HL-60 (cell line): ENCODE results near the gene RPL26.

ENCODE experiments used
- CTCF ChIP-seq: IDR thresholded peaks from one replicate; pipeline ENCODE4 v1.5.1; 2011; ENCODE audit warnings: low read length, control low read depth, inconsistent platforms; ENCODE audit not compliant: insufficient read depth
- TF ChIP-seq, protein P1 (sequence below): IDR thresholded peaks from 2 replicates; pipeline ENCODE4 v1.6.1; 2012; ENCODE audit warnings: low read depth; ENCODE audit not compliant: insufficient replicate concordance

DNA sequence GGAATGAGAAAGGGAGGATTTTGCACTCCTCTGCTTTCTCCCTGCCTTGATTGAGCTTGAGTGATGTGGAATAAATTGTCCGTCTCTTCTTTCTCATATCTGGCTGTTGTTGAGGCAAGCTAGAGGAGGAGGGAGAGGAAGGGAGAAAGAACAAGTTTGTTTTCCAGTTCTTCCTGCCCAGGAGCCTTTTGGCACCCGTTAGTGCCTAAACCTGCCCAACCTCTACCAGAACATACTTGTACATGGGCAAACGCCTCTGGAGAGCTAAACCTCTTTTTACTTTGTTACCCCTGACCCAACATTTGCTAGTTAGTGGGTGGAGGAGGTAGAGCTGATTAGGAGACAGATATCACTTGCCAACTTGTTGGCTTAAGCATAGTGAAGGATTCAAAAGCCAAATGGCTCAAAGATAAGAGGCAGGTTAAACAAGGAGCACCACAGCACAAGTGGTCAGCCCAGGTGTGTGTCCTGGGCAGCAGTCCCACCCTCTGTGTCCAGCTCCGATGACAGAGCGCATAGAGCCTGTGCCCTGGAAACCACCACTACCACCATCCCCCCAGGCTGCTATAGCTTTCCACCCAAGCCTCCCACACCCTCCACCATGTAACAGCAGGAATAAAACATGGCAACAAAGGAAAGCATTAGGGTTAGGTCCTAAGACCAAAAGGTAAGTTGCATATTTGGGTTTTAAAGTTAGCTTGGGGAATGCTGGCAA lies 36.9 kb downstream of the RPL26 start:
- TF ChIP-seq CTCF: no peak
- TF ChIP-seq, protein P1, sequence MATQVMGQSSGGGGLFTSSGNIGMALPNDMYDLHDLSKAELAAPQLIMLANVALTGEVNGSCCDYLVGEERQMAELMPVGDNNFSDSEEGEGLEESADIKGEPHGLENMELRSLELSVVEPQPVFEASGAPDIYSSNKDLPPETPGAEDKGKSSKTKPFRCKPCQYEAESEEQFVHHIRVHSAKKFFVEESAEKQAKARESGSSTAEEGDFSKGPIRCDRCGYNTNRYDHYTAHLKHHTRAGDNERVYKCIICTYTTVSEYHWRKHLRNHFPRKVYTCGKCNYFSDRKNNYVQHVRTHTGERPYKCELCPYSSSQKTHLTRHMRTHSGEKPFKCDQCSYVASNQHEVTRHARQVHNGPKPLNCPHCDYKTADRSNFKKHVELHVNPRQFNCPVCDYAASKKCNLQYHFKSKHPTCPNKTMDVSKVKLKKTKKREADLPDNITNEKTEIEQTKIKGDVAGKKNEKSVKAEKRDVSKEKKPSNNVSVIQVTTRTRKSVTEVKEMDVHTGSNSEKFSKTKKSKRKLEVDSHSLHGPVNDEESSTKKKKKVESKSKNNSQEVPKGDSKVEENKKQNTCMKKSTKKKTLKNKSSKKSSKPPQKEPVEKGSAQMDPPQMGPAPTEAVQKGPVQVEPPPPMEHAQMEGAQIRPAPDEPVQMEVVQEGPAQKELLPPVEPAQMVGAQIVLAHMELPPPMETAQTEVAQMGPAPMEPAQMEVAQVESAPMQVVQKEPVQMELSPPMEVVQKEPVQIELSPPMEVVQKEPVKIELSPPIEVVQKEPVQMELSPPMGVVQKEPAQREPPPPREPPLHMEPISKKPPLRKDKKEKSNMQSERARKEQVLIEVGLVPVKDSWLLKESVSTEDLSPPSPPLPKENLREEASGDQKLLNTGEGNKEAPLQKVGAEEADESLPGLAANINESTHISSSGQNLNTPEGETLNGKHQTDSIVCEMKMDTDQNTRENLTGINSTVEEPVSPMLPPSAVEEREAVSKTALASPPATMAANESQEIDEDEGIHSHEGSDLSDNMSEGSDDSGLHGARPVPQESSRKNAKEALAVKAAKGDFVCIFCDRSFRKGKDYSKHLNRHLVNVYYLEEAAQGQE: no peak
